GM12878 (cell line): ENCODE data around the gene CXXC5. TPM values are rescaled to one million over a fixed set of nuclear protein-coding genes. Genes with fewer than 3 reads are reported as not detected.
A peak's percentile ranks its signal among the peaks of the same experiment; 100 is the strongest.

Experiments used
- ATAC-seq: fragments of 200-7000 bp; cut with Tn5 transposase; 3 replicates; pipeline ENCODE4 v1.9.1; 2020; ENCODE audit warnings: mild to moderate bottlenecking, moderate library complexity
- BruUV-seq: library from RNA; stranded (reverse); fragments of 400-500 nt; replicated peaks from 2 replicates; lab custom pipeline; 2021; lab: Mats Ljungman, UMichigan
- CTCF ChIA-PET: fragments of 300-600 bp; sonication (Branson Sonifier 250); formaldehyde crosslinking; extraction: SDS; loops from one replicate; lab custom pipeline; 2021; ENCODE audit warnings: inconsistent platforms; lab: Yijun Ruan, JAX
- POLR2A ChIA-PET: fragments of 350-600 bp; formaldehyde crosslinking; extraction: SDS; loops from one replicate; lab custom pipeline; 2021; ENCODE audit warnings: inconsistent platforms; lab: Charles Lee
- RAD21 ChIA-PET: fragments of 300-600 bp; sonication (Branson Sonifier 250); formaldehyde crosslinking; loops from one replicate; lab custom pipeline; 2023; ENCODE audit warnings: antibody characterized with exemption; ENCODE audit not compliant: unreplicated experiment; lab: Charles Lee
- SMC1A ChIA-PET: fragments of 300-600 bp; sonication (Branson Sonifier 250); formaldehyde crosslinking; loops from one replicate; lab custom pipeline; 2023; ENCODE audit not compliant: unreplicated experiment, uncharacterized antibody; lab: Charles Lee
- DNase-seq: peaks from one replicate; pipeline ENCODE4 v3.0.0-alpha.2; 2011; ENCODE audit warnings: low read depth, low spot score
- FAIRE-seq: peaks from 3 replicates; lab custom pipeline; 2011; peaks lifted over from hg19 to GRCh38; lab: Jason Lieb, UNC
- H2AFZ ChIP-seq: 2 replicates; pipeline ENCODE4 v1.6.0; 2011; ENCODE audit warnings: low read depth, low read length, control low read depth; ENCODE audit not compliant: control insufficient read depth
- H3K27ac ChIP-seq: 2 replicates; pipeline ENCODE4 v1.5.1; 2011; ENCODE audit warnings: control low read depth; ENCODE audit not compliant: control insufficient read depth, insufficient read depth
- H3K27me3 ChIP-seq, 2 experiments: replicated peaks in 1 of 2; 2 replicates each; pipeline versions ENCODE4 v1.6.0 to v1.6.1; 2011; ENCODE audit warnings: low read length in 1 of 2; ENCODE audit not compliant: control insufficient read depth in 2 of 2, insufficient read depth in 2 of 2
- H3K36me3 ChIP-seq, 2 experiments: 2 replicates each; pipeline ENCODE4 v1.5.1; 2011; ENCODE audit warnings: low read length in 1 of 2; ENCODE audit not compliant: control insufficient read depth in 2 of 2, insufficient read depth in 2 of 2
- H3K4me1 ChIP-seq: 2 replicates; pipeline ENCODE4 v1.6.1; 2011; ENCODE audit warnings: mild to moderate bottlenecking, low read length, moderate library complexity, mixed read lengths; ENCODE audit not compliant: control insufficient read depth, insufficient read depth
- H3K4me2 ChIP-seq: 2 replicates; pipeline ENCODE4 v1.6.0; 2011; ENCODE audit warnings: control low read depth; ENCODE audit not compliant: control insufficient read depth, insufficient read depth
- H3K4me3 ChIP-seq: fragments of 200-600 bp; sonication (generic); 2 replicates; pipeline ENCODE4 v1.5.1; 2016
- H3K79me2 ChIP-seq: 2 replicates; pipeline ENCODE4 v1.6.0; 2011; ENCODE audit warnings: low read length; ENCODE audit not compliant: control insufficient read depth, insufficient read depth
- H3K9ac ChIP-seq: 2 replicates; pipeline ENCODE4 v1.8.0; 2011; ENCODE audit warnings: low read length, control low read depth, mixed read lengths; ENCODE audit not compliant: control insufficient read depth, insufficient read depth
- H3K9me3 ChIP-seq: replicated peaks from 3 replicates; pipeline ENCODE4 v1.5.1; 2011; ENCODE audit warnings: mild to moderate bottlenecking, low read length; ENCODE audit not compliant: control insufficient read depth, insufficient read depth
- H4K20me1 ChIP-seq: 2 replicates; pipeline ENCODE4 v1.6.0; 2011; ENCODE audit not compliant: control insufficient read depth, insufficient read depth
- ATF2 ChIP-seq: IDR thresholded peaks from 2 replicates; pipeline ENCODE4 v1.6.1; 2012; ENCODE audit warnings: low read length, inconsistent platforms
- BCL11A ChIP-seq: IDR thresholded peaks from 2 replicates; pipeline ENCODE4 v1.6.1; 2011; ENCODE audit warnings: low read depth, low read length
- BRCA1 ChIP-seq: IDR thresholded peaks from 2 replicates; pipeline ENCODE4 v1.6.1; 2011; ENCODE audit warnings: low read depth, low read length, improper control_type of control experiment
- JUNB ChIP-seq: IDR thresholded peaks from 2 replicates; pipeline ENCODE4 v1.6.1; 2016; ENCODE audit warnings: antibody characterized with exemption, mild to moderate bottlenecking
- MTA2 ChIP-seq: fragments of 450-650 bp; IDR thresholded peaks from 2 replicates; pipeline ENCODE4 v1.6.1; 2016; ENCODE audit warnings: low read depth, mild to moderate bottlenecking, moderate library complexity
- NBN ChIP-seq: fragments of 450-650 bp; IDR thresholded peaks from 2 replicates; pipeline ENCODE4 v1.6.1; 2016
- NR2F1 ChIP-seq: fragments of 450-650 bp; conservative IDR thresholded peaks from 2 replicates; pipeline ENCODE4 v1.6.1; 2017; ENCODE audit warnings: mild to moderate bottlenecking
- SREBF2 ChIP-seq: IDR thresholded peaks from 2 replicates; pipeline ENCODE4 v1.6.1; 2012; ENCODE audit warnings: mild to moderate bottlenecking, low read length
- TARDBP ChIP-seq: IDR thresholded peaks from 2 replicates; pipeline ENCODE4 v1.6.1; 2016; ENCODE audit warnings: borderline replicate concordance
- TCF3 ChIP-seq: IDR thresholded peaks from 2 replicates; pipeline ENCODE4 v1.6.1; 2012; ENCODE audit warnings: low read depth, mild to moderate bottlenecking, low read length, borderline replicate concordance; ENCODE audit not compliant: insufficient read depth
- ZBED1 ChIP-seq: IDR thresholded peaks from 2 replicates; pipeline ENCODE4 v1.6.1; 2016; ENCODE audit warnings: borderline replicate concordance
- WGBS: methylation state at CpG from one replicate; pipeline ENCODE4 v1.1.6; 2016; ENCODE audit warnings: low lambda C conversion rate; ENCODE audit not compliant: insufficient replicate concordance, insufficient coverage; ENCODE audit errors: missing lambda C conversion rate; 5-methylcytosine and 5-hydroxymethylcytosine counted together
- in situ Hi-C: fragments of 300-500 bp; cut with MboI; formaldehyde crosslinking; loops from 9 replicates; pipeline ENCODE4 v1.14.3; 2018; ENCODE audit warnings: mixed read lengths
- intact Hi-C: fragments of 100-400 bp; cut with micrococcal nuclease; formaldehyde crosslinking; loops from one replicate; pipeline ENCODE4 v1.14.2; 2022; ENCODE audit not compliant: unreplicated experiment
- polyA plus RNA-seq, 11 experiments: library from polyadenylated mRNA; depleted of rRNA in 4 of 11; unstranded in 6 of 11; stranded (reverse) in 5 of 11; fragments of >200 nt; fragmentation: Nextera tagmentation in 4 of 11; fragmentation: Illumina TruSeq in 1 of 11; extraction: Ambion mirVana in 4 of 11; extraction: Trizol in 1 of 11; gene quantifications; 1 replicate in 1 of 11; 2 replicates in 10 of 11; pipeline versions ENCODE4 v1.2.1 to v1.2.3, GENCODE V29; 2011 to 2016; ENCODE audit warnings: inconsistent platforms in 2 of 11, missing spikeins in 2 of 11, low read depth in 1 of 11
- total RNA-seq, 4 experiments: library from RNA; depleted of rRNA in 3 of 4; stranded (reverse); fragments of >200 nt in 3 of 4; fragmentation: Illumina TruSeq in 1 of 4; extraction: Trizol in 1 of 4; gene quantifications; 2 replicates each; pipeline versions ENCODE4 v1.2.1 to v1.2.3, GENCODE V29; 2013 to 2021
- TF ChIP-seq, protein P1 (sequence below): IDR thresholded peaks from 2 replicates; pipeline ENCODE4 v1.6.1; 2012; ENCODE audit warnings: low read depth, low read length, improper control_type of control experiment
- TF ChIP-seq, protein P2 (sequence below): fragments of 450-650 bp; IDR thresholded peaks from 2 replicates; pipeline ENCODE4 v1.6.1; 2016; ENCODE audit warnings: mild to moderate bottlenecking
- TF ChIP-seq, protein P3 (sequence below): fragments of 450-650 bp; IDR thresholded peaks from 2 replicates; pipeline ENCODE4 v1.6.1; 2017; ENCODE audit warnings: mild to moderate bottlenecking

The CXXC5 gene
- total and polyA plus RNA-seq, 10 of the 15 experiments (the other 5 are each of a cell fraction or from before 2014, with no cell fraction given) = 1.8 to 90.8 (median 40.7) TPM

- TF ChIP-seq NBN = 0 out of 2 replicates have a peak, but pooled peaks have one; percentile 33
- TF ChIP-seq, protein P1, sequence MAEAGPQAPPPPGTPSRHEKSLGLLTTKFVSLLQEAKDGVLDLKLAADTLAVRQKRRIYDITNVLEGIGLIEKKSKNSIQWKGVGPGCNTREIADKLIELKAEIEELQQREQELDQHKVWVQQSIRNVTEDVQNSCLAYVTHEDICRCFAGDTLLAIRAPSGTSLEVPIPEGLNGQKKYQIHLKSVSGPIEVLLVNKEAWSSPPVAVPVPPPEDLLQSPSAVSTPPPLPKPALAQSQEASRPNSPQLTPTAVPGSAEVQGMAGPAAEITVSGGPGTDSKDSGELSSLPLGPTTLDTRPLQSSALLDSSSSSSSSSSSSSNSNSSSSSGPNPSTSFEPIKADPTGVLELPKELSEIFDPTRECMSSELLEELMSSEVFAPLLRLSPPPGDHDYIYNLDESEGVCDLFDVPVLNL = no peak
- TF ChIP-seq, all 136 proteins: peak for 5
Observed at GRCh38 chr5:139605887-139606286, 42.3 kb upstream of the CXXC5 start (continued).

- H4K20me1 ChIP-seq = no peaks in the 10 kb centered on the region
- BruUV-seq = no TSS peak
- H3K4me2 ChIP-seq = no peak overlapping the region
- no peak overlapping the region for H3K4me3 ChIP-seq
- CTCF ChIA-PET = interaction anchor here (0.6 to 4.2 kb wide), 12 partner anchors 11 to 837 kb away, joined by 3 to 20 read pairs (median 3); no protein-coding TSS in a partner anchor
- H3K27me3 ChIP-seq = no peaks in the 10 kb centered on the region
- SMC1A ChIA-PET = interaction anchor here (0.5 to 2.5 kb wide), 12 partner anchors 10 to 190 kb away, joined by 3 to 9 read pairs (median 3); partner anchors contain the start of gene STING1
- H3K4me1 ChIP-seq = peaks cover 9% of the 10 kb centered on the region; the same call in 1 of the 2 replicates
- no peak for FAIRE-seq
- ATAC-seq = peak; percentile 90
- H3K9ac ChIP-seq = no peak overlapping the region
- 31% methylated on average over 5 of the region's 5 CpGs for WGBS
- peak overlapping the region; percentile 45; the same call in 1 of the 2 replicates for H3K27ac ChIP-seq
- no peak for DNase-seq
- H3K9me3 ChIP-seq = no peaks in the 10 kb centered on the region
- TF ChIP-seq NR2F1 (peak; percentile 80), MTA2 (peak; percentile 71), BCL11A (0 out of 2 replicates have a peak, but pooled peaks have one; percentile 35), ZBED1 (no peak), SREBF2 (no peak), BRCA1 (no peak), TCF3 (no peak), TARDBP (no peak), ATF2 (no peak), JUNB (peak; percentile 52)
- TF ChIP-seq, protein P2, sequence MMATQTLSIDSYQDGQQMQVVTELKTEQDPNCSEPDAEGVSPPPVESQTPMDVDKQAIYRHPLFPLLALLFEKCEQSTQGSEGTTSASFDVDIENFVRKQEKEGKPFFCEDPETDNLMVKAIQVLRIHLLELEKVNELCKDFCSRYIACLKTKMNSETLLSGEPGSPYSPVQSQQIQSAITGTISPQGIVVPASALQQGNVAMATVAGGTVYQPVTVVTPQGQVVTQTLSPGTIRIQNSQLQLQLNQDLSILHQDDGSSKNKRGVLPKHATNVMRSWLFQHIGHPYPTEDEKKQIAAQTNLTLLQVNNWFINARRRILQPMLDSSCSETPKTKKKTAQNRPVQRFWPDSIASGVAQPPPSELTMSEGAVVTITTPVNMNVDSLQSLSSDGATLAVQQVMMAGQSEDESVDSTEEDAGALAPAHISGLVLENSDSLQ = peak; percentile 37; the same call in 1 of the 2 replicates
- TF ChIP-seq, protein P3, sequence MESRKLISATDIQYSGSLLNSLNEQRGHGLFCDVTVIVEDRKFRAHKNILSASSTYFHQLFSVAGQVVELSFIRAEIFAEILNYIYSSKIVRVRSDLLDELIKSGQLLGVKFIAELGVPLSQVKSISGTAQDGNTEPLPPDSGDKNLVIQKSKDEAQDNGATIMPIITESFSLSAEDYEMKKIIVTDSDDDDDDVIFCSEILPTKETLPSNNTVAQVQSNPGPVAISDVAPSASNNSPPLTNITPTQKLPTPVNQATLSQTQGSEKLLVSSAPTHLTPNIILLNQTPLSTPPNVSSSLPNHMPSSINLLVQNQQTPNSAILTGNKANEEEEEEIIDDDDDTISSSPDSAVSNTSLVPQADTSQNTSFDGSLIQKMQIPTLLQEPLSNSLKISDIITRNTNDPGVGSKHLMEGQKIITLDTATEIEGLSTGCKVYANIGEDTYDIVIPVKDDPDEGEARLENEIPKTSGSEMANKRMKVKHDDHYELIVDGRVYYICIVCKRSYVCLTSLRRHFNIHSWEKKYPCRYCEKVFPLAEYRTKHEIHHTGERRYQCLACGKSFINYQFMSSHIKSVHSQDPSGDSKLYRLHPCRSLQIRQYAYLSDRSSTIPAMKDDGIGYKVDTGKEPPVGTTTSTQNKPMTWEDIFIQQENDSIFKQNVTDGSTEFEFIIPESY = 0 out of 2 replicates have a peak, but pooled peaks have one; percentile 13
- peaks cover 30% of the 10 kb centered on the region for H3K79me2 ChIP-seq
- RAD21 ChIA-PET = interaction anchor here (0.6 to 1.7 kb wide), 8 partner anchors 22 to 191 kb away, joined by 3 to 6 read pairs (median 4); no protein-coding TSS in a partner anchor
- in situ Hi-C loops (no loop called here), intact Hi-C loops (loop anchor here (2.0 kb wide), 1 partner anchor 37 kb away; no protein-coding TSS in a partner anchor)
- no peak overlapping the region for H2AFZ ChIP-seq
- POLR2A ChIA-PET = interaction anchor here (0.5 to 1.0 kb wide), 4 partner anchors 30 to 1038 kb away, joined by 3 to 5 read pairs (median 4); partner anchors contain the start of gene CXXC5
- H3K36me3 ChIP-seq = peaks cover 3 to 9% of the 10 kb centered on the region in 2 experiments
Observed at GRCh38 chr5:139611703-139612584, 36.2 kb upstream of the CXXC5 start.
